Endothelial cell of umbilical vein (primary cell): Measurements from ENCODE around the gene NPLOC4.

Source experiments
- CTCF ChIP-seq, 2 donors: IDR thresholded peaks; 1 replicate in 1 of 2; 2 replicates in 1 of 2; pipeline ENCODE4 v1.5.1; 2011; ENCODE audit warnings: low read length in 2 of 2, mild to moderate bottlenecking in 2 of 2, moderate library complexity in 2 of 2, control low read depth in 1 of 2, inconsistent platforms in 1 of 2, low read depth in 1 of 2; ENCODE audit not compliant: insufficient read depth in 1 of 2; ENCODE audit errors: extremely low read depth in 1 of 2
- FOS ChIP-seq: IDR thresholded peaks from 2 replicates; pipeline ENCODE4 v1.6.1; 2011; ENCODE audit warnings: mild to moderate bottlenecking, low read length, moderate library complexity, borderline replicate concordance; ENCODE audit not compliant: insufficient read depth
- JUN ChIP-seq: IDR thresholded peaks from 2 replicates; pipeline ENCODE4 v1.6.1; 2011; ENCODE audit warnings: borderline replicate concordance, low read depth; ENCODE audit not compliant: insufficient read length, insufficient read depth
- MAX ChIP-seq: IDR thresholded peaks from 2 replicates; pipeline ENCODE4 v1.6.1; 2011; ENCODE audit not compliant: insufficient read depth, insufficient read length
- POLR2A ChIP-seq: IDR thresholded peaks from 2 replicates; pipeline ENCODE4 v1.6.1; 2012; ENCODE audit warnings: low read depth, mild to moderate bottlenecking, control low read depth, low read length
- POLR2AphosphoS5 ChIP-seq: IDR thresholded peaks from 2 replicates; pipeline ENCODE4 v1.6.1; 2012; ENCODE audit warnings: low read depth, mild to moderate bottlenecking, control low read depth, low read length, moderate library complexity; ENCODE audit not compliant: insufficient read depth

GRCh38 chr17:81565231-81565630, 71.7 kb downstream of the NPLOC4 start:
- no peak for TF ChIP-seq JUN
- TF ChIP-seq MAX, result no peak
- no peak for TF ChIP-seq POLR2A
- no peak for TF ChIP-seq POLR2AphosphoS5
- no peak for TF ChIP-seq CTCF (IDR thresholded peaks at IDR 0.05; ENCODE audit: extremely low read depth in 1 of 2, insufficient read depth in 1 of 2, low read depth in 1 of 2, low read length in 2 of 2)
- no peak for TF ChIP-seq FOS
